Stimulated activated CD4-positive, alpha-beta T cell treated with anti-CD3 and anti-CD28 coated beads, TNF-alpha, amount 100 ng/mL, for 24 hours (primary cell): ENCODE measurements around the gene TTYH1.
"Not testable (repeated sequence)": the region's sequence is repeated elsewhere in the genome, so short reads cannot be mapped to it uniquely, and the experiment has no call there.

Source experiments
- DNase-seq, 3 experiments: peaks; one replicate each; pipeline ENCODE4 v3.0.0-alpha.2; 2020; ENCODE audit warnings: low read depth in 3 of 3

The TTYH1 gene

DNA sequence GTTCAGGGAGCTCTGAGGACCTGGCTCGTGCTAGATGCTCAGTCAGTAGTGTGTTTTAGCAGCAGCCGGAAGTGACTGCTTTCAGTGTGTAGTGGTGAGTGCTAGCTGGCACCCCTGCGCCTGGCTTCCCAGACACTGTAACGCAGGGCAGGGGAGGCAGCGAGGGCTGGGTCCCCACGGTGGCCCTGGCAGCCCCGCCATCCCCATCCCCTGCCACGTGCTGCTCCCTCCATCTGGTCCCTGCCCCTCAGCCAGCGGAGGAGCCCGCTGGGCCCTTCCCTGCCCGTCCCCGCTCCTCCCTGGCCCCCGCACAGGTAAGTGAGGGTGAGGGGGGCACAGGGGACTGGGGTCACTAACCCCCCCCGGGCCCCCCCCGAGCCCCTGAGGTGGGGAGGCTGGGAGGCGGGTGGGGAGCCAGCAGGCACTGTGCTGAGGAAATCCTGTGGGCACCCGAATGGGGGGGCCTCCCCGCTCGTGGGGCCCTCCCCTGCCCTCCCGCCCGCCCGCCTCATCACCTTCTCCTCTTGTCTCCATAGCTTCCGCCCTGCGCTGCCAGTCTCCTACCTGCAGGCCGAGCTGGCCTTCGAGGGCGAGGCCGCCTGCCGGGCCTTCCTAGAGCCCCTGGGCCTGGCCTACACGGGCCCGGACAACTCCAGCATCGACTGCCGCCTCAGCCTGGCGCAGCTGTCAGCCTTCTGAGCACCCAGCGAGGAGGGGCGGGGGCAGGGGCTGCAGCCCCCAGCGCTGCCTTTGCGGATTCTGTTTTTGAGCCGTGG, 45.2 kb downstream of the TTYH1 start:
- DNase-seq = no peak

DNA sequence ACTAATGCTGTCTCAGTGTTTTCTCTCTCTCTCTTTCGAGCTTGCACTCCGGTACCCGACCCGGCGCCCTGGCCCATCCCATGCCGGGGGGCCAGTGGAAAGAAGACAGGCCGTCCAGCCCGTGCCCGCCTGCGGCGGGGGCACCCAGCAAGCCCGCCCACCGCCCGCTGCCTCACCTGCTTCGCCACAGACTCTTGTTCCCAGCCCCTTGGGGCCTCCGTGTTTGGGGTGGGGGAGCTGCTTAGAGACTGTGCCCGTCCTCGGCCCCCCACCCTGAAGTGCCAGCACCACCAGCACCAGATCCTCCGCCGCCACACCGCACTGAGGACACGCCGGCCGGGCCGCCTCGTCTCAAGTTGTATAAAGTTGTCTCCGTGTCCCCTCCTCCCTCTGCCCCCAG, 45.9 kb downstream of the TTYH1 start:
- DNase-seq = no peak

DNA sequence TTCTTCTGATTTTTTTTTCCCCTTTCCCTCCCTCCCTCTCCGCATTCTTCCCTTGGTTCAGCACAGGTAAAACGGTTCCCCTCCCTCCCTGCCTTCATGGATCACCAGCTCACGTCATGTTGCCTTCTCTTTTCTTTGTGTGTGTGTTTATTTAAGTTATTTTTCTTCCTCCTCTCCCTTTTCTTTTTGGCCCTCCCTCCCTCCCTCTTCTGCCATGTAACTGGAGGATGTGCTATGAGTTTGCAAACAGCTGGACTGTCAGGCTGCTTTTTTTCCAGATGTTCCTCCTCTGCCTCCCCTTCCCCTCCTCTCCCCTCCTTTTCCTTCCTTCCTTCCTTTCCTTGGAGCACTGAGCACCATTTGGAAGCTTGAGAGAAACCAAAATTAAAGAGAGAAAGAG, 46.3 kb downstream of the TTYH1 start:
- DNase-seq = no peak

DNA sequence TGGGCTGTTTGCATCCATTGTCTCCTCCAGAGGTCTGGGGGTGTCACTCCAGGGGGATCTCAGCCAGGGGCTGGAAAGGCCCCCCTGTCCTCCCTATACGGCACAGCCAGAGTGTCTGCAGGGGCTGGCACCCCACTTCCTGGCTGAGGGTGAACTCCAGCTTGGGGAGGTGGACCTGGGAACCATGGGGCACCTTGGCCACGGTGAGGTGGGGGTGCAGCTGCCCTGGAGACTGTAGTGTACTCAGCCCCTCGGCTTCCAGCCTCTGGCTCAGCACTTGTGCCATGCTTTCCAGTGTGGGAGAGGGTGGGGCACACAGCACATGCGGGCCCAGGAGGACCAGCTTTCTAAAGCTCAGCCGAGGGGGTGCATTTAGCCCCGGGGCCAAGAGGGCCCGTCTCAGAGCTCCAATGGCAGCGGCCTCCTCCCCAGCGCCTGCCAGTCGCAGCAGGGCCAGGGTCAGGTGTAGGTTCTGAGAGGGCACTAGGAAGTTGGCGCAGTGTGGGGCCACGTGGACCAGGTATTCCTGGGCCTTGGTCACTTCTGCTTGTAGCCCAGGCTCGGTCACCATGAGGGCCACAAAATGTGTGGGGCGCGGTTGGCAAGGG, 46.9 kb downstream of the TTYH1 start:
- no peak for DNase-seq

DNA sequence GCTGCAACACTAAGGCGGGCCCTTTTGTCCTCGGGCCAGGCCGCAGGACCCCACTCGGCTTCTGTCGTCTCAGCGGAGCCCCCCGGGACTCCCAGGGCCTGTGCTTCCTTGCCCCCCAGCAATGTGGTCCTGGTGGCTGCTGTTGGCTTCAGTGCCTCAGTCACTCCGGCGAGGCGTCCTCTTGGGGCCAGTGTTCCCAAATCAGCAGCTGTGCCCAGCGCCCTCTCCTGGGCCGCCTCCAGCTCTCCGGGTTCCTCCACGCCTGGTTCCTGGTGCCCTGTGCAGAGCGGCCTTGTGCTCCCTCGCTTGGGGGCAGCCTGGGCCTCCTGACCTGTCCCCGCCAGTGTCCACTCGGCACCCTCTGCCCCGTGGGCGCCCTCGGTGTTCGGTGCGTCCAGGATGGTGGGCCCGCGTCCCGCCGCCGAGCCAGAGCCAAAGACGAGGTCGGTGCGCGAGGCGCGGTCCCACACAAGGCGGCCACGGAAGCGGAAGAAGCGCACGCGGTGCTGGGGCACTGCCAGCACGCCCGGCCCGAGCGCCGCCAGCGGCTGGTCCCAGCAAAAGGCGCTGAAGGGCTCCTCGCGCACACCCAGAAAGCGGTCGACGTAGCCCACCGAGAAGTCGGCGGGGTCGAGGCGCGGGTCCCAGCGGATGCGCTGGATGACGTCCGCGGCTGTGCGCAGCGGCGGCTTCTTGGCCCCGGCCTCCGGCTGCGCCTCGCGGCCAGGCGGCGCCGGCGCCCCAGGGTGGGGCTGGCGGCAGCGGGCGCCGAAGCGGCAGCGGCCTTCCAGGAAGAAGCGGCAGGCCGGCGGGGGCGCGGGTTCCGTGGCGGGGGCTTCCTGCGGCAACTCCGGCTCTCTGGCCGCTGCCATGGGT, 47.6 kb downstream of the TTYH1 start:
- DNase-seq = peak in 2 of 3 experiments; percentile 44 to 56

GRCh38 chr19:54463531-54464043, 48.3 kb downstream of the TTYH1 start, which contains the start of gene LENG9:
LENG9 (minus strand) TSS chr19:54463778; CDS start chr19:54463526, 252 bp downstream.
- DNase-seq = peak; percentile 92 to 98 (median 94)

DNA sequence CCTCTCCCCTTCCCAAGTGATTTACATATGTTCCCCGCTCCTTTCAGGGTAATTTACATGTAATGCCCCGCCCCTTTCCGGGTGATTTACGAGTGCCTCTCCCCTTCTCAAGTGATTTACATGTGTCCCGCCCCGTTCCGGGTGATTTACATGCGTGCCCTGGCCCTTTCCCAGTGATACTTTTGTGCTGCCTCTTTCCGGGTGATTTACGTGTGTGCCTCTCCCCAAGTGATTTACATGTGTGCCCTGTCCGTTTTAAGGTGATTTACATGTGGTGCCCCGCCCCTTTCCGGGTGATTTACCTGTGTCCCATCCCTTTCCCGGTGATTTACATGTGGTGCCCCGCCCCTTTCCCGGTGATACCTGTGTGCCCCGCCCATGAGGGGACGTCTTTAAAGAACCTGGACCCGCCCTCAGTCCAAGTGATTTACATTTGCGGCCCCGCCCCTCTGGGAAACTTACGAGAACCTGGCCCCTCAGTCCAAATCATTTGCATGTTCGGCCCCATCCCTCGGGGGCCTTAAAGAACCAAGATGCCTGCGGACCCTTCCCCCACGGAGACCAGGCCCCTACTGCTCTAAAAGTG, 48.9 kb downstream of the TTYH1 start:
- peak; percentile 69 to 89 (median 74) for DNase-seq

DNA sequence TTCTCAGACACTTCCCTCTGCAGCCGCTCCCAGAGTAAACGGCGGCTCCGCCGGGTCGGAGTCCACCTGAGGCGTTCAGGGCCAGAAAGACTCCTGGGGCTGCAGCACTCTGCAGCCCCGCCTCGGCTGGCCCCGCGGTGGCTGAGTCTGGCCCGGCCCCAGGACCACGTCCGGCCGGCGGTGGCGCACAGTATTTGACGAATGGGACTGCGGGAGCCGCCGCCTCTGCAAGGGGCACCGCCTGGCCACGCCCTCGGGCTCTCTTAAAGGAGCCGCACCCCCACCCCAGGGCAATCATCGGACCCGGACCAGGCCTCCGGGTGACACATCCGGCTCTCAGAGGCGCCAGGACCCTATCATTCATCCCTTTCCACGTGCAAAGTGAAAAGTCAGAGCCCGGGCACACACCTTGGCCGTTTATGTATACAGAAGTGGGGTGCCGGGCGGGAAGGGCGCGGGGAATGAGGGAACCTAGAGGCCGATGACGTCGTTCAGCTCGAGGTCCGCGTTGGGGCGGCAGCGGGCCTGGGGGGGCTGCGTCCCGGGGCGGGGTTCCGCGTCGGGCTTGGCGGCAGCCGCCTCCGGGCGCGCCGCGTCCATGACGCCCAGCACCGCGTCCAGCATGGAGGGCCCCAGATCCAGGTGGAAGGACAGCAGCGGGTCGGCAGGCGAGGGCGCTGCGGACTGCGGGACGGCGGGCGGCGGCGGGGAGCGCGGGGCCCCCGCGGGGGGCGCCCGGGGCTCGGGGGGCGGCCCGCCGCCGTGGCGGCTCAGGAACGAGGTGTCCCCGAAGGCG, 49.6 kb downstream of the TTYH1 start:
- DNase-seq = peak; percentile 54 to 82 (median 57)

DNA sequence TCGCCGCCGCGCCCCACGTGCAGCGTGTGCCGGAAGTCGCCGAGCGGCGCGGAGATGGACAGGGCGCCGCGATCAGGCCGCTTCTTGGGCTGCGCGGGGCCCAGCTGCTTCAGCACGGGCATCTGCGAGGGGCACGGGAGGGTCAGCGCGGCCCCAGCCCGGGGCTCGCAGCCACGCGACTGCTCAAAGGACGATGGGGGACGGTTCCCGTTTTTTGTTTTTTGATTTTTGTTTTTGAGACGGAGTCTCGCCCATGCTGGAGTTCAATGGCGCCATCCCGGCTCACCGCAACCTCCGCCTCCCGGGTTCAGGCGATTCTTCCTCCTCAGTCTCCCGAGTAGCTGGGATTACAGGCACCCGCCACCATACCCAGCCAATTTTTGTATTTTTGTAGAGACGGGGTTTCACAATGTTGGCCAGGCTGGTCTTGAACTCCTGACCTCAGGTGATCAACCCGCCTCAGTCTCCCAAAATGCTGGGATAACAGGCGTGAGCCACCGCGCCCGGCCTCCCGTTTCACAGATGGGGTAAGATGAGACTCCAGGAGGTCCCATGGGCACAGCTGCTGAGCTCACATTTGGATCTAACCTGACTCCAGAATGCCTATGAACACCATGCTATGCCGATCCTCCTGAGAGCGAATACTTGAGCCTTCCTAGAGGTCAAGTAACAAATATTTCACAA, 50.3 kb downstream of the TTYH1 start:
- no peak for DNase-seq

- not testable (repeated sequence) for DNase-seq
These were observed 50.8 kb downstream of the TTYH1 start for GRCh38 chr19:54466110-54466480.

DNA sequence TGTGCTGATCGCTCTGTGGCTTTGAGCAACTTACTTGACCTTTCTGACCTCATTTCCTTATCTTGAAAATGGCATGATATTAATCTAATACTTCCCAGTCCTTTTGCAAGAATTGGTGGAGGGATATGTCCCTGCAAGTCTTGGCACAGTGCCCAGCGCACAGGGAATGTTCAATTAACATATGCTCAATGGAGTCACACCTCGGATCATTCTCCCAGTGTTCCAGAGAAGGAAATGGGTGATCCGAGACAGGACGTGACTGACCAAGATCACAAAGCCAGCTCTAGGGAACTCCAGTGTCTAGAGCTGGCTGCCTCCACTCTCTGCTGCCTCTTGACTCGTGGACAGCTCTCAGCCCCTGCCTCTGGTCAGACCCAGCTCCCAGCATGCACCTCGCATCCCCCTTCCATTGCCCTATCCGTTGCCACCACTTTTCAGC, 54.3 kb downstream of the TTYH1 start:
- DNase-seq = no peak

DNA sequence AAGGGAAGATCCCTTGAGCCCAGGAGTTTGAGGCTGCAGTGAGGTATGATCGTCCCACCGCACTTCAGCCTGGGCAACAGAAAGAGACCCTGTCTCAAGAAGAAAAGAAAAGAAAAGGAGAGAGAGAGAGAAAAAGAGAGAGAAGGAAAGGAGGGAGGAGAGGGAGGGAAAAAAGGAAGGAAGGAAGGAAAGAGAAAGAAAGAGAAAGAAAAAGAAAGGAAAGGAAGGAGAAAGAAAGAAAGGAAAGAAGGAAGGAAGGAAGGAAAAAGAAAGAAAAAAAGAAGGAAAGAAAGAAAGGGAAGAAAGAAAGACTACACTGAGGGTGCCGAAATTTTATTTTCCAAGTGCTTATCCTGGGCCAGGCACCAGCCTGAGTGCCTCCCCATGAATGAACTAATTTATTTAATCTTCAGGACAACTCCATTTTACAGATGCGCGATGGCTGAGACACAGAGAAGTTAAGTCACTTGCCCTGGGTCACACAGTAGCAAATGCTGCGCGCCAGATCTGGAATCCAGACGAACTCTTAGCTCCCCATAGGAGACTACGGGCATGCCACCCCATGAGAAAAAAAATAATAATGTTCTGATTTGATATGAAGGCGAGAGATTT, 55.1 kb downstream of the TTYH1 start:
- no peak for DNase-seq

DNA sequence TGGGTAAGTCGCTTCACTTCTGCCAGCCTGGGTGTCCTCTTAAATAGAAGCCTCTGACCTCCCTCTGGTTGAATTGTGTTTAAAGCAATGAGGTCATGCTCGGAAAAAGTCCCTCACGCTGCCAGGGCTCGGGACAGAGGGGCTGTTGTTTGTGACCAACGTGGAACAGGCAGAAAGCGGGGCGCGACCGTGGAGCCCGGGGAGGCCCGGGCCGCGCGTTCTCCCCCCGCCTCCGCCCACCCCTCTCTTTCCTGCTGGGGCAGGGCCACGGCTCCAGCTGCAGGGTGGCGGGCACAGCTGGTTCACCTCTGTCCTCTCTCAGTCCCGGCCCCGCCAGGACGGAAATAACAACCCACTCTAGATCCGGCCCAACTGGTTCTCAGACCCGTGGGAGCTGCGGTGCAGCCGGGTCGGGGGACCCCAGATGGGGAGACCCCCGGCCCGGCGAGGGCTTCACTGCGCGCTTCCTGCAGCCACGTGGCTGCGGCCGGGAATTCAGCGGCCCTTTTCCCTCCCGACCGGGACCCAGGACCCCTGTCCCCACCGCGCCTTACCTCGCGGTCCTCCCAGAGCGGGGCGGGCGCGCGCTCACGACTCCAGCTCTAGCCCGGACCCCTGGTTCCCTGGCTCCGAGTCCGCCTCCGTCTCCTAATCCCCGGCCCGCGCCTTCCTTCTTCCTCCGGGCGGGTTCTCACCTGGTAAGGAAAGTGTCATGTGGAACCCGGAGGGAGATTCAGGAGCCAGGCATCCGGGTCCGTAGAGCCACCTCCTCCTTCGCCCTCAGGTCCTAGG, 55.9 kb downstream of the TTYH1 start:
- no peak for DNase-seq

DNA sequence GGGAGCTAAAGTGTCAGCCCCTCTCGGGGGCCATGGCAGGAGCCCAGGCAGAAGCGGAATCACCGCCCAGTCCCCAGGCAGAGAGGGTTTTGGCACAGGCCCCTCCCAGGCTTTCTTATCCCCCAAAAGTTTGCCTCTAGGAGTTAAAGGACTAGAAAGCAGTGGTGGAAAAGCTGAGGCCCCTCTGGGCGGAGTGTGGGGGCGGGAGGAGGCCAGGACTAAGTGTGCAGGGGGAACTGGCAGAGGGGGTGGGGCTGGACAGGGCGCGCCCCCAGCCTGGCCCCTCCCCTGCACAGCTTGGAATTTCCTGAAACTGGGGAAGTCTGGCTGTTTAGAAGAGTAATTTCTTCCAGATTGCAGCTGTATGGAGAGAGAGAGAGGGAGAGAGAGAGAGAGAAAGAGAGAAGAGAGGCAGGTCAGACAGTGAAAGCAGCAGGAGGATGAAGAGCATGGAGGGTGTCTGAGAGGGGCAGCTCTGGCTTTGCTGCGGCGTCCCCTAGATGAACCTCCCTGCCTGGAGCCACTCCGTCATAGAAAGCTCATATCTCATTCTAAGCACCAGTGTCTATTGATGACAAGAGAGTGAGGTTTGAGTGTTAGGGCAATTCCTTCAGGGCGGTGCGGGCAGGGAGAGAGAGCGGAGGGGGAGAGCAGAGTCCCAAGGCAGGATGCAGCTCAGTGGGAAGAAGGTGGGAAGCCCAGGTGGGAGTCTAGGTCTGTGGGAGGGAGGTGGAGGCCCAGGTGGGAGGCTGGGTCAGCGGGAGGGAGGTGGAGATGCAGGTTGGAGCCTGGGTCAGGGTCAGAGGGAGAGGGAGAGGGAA, 58.0 kb downstream of the TTYH1 start, which contains the start of gene CDC42EP5:
Gene CDC42EP5, minus strand, starts transcription at position 226 of the 821 bp plus-strand sequence. CDS start 7,749 bp downstream, outside the sequence.
- no peak for DNase-seq

DNA sequence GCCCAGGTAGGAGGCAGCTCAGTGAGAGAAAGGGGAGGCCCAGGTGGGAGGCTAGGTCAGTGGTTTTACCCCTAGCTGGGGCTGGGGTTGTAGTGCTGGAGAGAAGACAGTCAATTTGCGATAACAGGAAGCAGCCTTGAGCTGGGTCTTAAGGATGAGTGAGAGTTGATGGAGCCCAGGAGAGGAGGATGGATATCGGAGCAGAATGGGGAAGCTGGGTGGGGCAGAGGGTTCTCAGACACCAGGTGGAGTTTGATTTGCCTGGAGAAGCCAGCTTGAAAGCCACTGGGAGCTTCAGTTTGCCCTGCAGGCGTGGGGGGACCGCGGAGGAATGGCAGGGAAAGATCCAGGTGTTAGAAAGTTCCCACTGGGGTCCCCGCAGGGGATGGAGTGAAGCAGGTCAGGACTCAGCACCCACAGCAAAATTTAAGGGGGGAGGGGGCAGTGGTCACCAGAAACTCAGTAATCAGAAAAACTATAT, 58.7 kb downstream of the TTYH1 start:
- DNase-seq = no peak

DNA sequence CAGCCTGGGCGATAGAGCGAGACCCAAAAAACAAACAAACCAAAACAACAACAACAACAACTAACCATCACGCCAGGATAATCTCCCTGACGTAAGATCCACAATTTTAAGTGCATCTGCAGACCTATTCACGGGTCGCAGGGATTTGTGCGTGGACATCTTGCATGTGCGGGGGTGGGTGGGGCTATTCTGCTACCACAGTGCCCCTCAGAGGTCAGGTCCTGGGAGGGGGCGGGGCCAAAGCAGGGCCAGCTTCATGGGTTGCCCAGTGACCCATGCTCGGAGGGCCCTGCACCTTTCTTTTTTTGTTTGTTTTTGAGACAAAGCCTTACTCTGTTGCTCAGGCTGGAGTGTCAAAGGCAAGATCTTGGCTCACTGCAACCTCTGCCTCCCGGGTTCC, 60.4 kb downstream of the TTYH1 start:
- no peak for DNase-seq

DNA sequence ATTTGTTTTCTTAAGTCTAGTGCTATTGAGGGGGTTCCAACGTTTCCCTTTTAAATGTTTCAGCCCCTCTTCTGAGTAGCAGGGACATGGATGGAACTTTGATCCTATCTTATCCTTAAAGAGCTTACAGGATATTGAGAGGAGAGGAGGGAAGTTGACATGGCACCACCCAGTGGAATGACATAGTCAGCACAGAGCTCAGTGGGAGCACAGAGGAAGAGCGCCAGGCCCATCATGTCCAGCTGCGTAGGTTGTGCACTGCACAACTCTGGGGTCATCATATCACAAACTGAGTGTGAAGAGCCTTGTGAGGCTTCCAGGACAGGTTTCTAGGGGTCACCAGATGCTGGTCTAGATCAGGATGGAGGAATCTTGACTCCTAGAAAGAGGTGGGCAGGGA, 62.4 kb downstream of the TTYH1 start:
- DNase-seq = no peak
